Central memory CD8-positive, alpha-beta T cell (primary cell): ENCODE measurements around the gene TXNDC8.
"Not testable (repeated sequence)": the region's sequence is repeated elsewhere in the genome, so short reads cannot be mapped to it uniquely, and the experiment has no call there.

Source experiments
- ATAC-seq: fragments of 150-1000 bp; cut with Tn5 transposase; replicated peaks from 2 replicates; pipeline ENCODE4 v1.10.0; 2022; ENCODE audit warnings: mild to moderate bottlenecking, moderate FRiP score, moderate number of reproducible peaks; ENCODE audit not compliant: poor library complexity, severe bottlenecking; ENCODE audit errors: extremely low read depth
- DNase-seq, 2 donors: peaks; one replicate each; pipeline ENCODE4 v3.0.0; 2021; ENCODE audit warnings: low spot score in 2 of 2
- H3K27ac Mint-ChIP-seq: one replicate; pipeline ENCODE4 v1.8.0; 2022; ENCODE audit warnings: low read depth, mild to moderate bottlenecking, moderate library complexity, mixed read lengths
- H3K27me3 Mint-ChIP-seq: one replicate; pipeline ENCODE4 v1.8.0; 2022; ENCODE audit warnings: mixed read lengths
- H3K36me3 Mint-ChIP-seq: one replicate; pipeline ENCODE4 v1.8.0; 2022; ENCODE audit warnings: mild to moderate bottlenecking, moderate library complexity, mixed read lengths; ENCODE audit not compliant: insufficient read depth
- H3K4me1 Mint-ChIP-seq: one replicate; pipeline ENCODE4 v1.8.0; 2022; ENCODE audit warnings: mixed read lengths
- H3K4me3 Mint-ChIP-seq: one replicate; pipeline ENCODE4 v1.8.0; 2022; ENCODE audit warnings: mild to moderate bottlenecking, moderate library complexity, mixed read lengths
- H3K9me3 Mint-ChIP-seq: one replicate; pipeline ENCODE4 v1.8.0; 2022; ENCODE audit warnings: mixed read lengths

TXNDC8 gene

GRCh38 chr9:110337727-110338126, at the start of gene TXNDC8:
Gene TXNDC8, minus strand, starts transcription at chr9:110337863.
- peaks cover 18% of the 10 kb centered on the region for H3K27me3 Mint-ChIP-seq
- ATAC-seq (no peak), DNase-seq (no peak)
- no peak within 1 kb of the TSS for H3K4me3 Mint-ChIP-seq
- no peaks in the 10 kb centered on the region for H3K4me1 Mint-ChIP-seq
- no peak within 1 kb of the TSS for H3K27ac Mint-ChIP-seq
- no peaks in the 10 kb centered on the region for H3K9me3 Mint-ChIP-seq
- H3K36me3 Mint-ChIP-seq, result peaks cover 4% of the 10 kb centered on the region

DNA sequence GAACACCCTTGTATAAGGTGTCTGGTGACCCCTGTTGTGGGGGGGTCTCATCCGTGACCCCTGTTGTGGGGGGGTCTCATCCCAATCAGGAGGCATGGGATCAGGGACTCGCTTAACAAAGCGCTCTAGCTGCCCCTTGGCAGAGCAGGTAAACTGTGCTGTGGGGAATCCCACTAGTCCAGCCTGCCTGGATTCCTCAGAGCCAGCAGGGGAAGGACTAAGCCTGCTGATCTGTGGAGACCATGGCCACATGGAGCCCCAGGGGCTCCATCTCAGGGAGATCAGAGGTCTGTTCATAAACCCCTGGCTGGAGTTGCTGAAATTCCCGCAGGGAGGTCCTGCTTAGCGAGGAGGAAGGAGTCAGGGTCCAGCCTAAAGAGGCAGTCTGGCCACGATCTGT, 45.8 kb upstream of the TXNDC8 start:
- ATAC-seq (no peak), DNase-seq (no peak)
- no peak overlapping the region for H3K27ac Mint-ChIP-seq
- no peaks in the 10 kb centered on the region for H3K4me1 Mint-ChIP-seq
- no peaks in the 10 kb centered on the region for H3K27me3 Mint-ChIP-seq
- H3K9me3 Mint-ChIP-seq, result no peaks in the 10 kb centered on the region
- no peaks in the 10 kb centered on the region for H3K36me3 Mint-ChIP-seq
- H3K4me3 Mint-ChIP-seq, result no peak overlapping the region

- H3K27ac Mint-ChIP-seq, result no peak overlapping the region
- no peak for ATAC-seq
- peaks cover 5% of the 10 kb centered on the region for H3K9me3 Mint-ChIP-seq
- DNase-seq, result no peak
- no peaks in the 10 kb centered on the region for H3K4me1 Mint-ChIP-seq
- no peak overlapping the region for H3K4me3 Mint-ChIP-seq
- H3K36me3 Mint-ChIP-seq, result no peaks in the 10 kb centered on the region
- no peaks in the 10 kb centered on the region for H3K27me3 Mint-ChIP-seq
Observed at GRCh38 chr9:110382731-110383130, 45.1 kb upstream of the TXNDC8 start.

DNA sequence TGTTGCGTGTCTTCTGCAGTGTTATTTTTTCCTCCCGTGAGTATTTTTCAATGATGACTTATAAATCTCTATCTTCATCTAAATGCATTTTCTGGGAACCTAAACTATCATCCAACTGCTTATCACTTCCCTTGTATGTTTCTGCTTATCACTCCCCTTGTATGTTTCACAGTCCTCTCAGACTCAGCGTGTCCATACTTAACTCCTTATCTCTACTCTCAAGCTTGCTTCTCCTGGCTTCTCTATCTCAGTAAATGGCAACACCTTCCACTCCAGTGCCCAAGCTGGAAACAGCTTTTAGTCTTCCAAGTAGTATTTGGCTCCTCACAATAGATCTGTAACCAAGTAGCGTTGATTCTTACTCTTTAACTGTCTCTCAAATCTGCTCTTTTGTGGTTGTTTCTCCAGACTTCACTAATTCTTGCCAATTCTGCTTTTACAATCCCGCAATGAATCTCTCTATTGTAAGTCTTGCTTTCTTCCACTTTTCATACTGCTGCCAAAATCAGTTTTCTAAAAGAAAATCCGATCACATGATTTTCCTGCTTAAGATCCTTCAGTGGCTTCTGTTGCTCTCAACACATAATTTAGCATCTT, 33.8 kb upstream of the TXNDC8 start:
- Mint-ChIP-seq H3K27me3 (no peaks in the 10 kb centered on the region), H3K4me3 (no peak overlapping the region), H3K4me1 (no peaks in the 10 kb centered on the region), H3K36me3 (no peaks in the 10 kb centered on the region), H3K27ac (no peak overlapping the region), H3K9me3 (no peaks in the 10 kb centered on the region)
- DNase-seq (no peak), ATAC-seq (no peak)

DNA sequence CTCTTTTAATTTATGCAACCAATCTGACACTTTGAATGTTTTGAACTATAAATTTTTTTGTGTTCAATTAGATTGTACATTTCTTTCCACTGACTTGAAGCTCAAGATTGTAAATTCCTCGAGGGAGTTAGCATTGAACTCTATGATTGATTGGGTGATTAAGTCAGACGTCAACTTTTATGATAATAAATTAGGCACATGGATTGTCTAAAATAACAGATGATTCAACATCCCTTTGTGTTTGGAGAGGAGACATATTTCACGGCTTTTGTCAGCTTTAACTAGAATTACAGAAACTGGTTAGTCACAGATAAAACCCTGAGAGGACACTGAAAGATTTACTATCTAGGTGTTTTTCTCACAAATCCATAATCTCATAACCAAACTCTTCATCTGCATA, 32.7 kb upstream of the TXNDC8 start:
- H3K36me3 Mint-ChIP-seq, result no peaks in the 10 kb centered on the region
- ATAC-seq (no peak), DNase-seq (no peak)
- H3K4me1 Mint-ChIP-seq, result no peaks in the 10 kb centered on the region
- H3K27me3 Mint-ChIP-seq, result no peaks in the 10 kb centered on the region
- H3K27ac Mint-ChIP-seq, result no peak overlapping the region
- no peaks in the 10 kb centered on the region for H3K9me3 Mint-ChIP-seq
- no peak overlapping the region for H3K4me3 Mint-ChIP-seq

GRCh38 chr9:110364451-110364850, 26.8 kb upstream of the TXNDC8 start:
- no peaks in the 10 kb centered on the region for H3K4me1 Mint-ChIP-seq
- no peaks in the 10 kb centered on the region for H3K36me3 Mint-ChIP-seq
- no peak for DNase-seq
- no peak for ATAC-seq
- no peak overlapping the region for H3K27ac Mint-ChIP-seq
- no peaks in the 10 kb centered on the region for H3K27me3 Mint-ChIP-seq
- H3K9me3 Mint-ChIP-seq, result no peaks in the 10 kb centered on the region
- H3K4me3 Mint-ChIP-seq, result no peak overlapping the region

GRCh38 chr9:110358992-110359391, 21.3 kb upstream of the TXNDC8 start:
- not testable (repeated sequence) for ATAC-seq, H3K4me1 Mint-ChIP-seq, DNase-seq, H3K9me3 Mint-ChIP-seq, H3K27ac Mint-ChIP-seq, H3K36me3 Mint-ChIP-seq, H3K4me3 Mint-ChIP-seq, H3K27me3 Mint-ChIP-seq

- no peaks in the 10 kb centered on the region for H3K9me3 Mint-ChIP-seq
Observed at GRCh38 chr9:110357505-110357904, 19.8 kb upstream of the TXNDC8 start.

DNA sequence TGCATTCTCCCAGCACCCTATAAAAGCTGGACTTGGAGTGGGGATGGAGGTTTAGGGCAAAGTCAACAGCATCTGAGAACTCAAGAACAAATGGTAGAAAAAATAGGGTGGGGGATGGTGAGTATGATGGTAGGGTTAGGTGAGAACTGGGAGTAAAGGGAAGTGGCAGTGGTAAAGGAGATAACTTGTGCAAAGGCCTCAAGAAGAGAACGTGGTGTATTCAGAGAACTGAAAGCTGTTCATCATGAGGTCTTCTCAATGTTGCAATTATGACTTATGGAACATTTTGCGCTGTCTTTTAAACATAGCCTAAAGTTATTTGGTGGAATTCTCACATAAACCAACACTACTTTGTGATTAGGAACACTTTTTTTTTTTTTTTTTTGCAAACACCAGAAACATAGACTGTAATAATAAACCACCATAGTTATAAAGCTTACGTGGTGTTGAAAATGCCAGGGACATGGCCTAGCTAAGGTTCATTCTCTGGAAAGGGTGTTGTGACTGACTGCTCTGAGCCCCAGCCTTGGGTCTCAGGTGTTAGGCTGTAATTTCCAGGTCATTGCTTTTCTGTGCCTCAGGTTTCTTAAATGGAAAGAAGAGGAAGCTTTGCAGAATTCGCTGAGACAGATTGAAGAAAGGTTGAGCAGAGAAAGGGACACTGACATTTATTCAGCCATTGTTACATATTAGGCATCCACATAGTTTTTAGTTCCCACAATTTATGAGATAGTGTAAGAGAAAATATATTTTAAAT, 19.2 kb upstream of the TXNDC8 start:
- DNase-seq (no peak), ATAC-seq (no peak)
- Mint-ChIP-seq H3K27ac (no peak overlapping the region), H3K9me3 (no peaks in the 10 kb centered on the region), H3K27me3 (no peaks in the 10 kb centered on the region), H3K4me3 (no peak overlapping the region), H3K4me1 (no peaks in the 10 kb centered on the region), H3K36me3 (no peaks in the 10 kb centered on the region)

More at GRCh38 chr9:110357505-110357904, 19.8 kb upstream of the TXNDC8 start:
- ATAC-seq, result no peak
- H3K27me3 Mint-ChIP-seq, result no peaks in the 10 kb centered on the region
- no peak for DNase-seq
- no peak overlapping the region for H3K27ac Mint-ChIP-seq
- no peaks in the 10 kb centered on the region for H3K4me1 Mint-ChIP-seq
- H3K36me3 Mint-ChIP-seq, result no peaks in the 10 kb centered on the region
- H3K4me3 Mint-ChIP-seq, result no peak overlapping the region

DNA sequence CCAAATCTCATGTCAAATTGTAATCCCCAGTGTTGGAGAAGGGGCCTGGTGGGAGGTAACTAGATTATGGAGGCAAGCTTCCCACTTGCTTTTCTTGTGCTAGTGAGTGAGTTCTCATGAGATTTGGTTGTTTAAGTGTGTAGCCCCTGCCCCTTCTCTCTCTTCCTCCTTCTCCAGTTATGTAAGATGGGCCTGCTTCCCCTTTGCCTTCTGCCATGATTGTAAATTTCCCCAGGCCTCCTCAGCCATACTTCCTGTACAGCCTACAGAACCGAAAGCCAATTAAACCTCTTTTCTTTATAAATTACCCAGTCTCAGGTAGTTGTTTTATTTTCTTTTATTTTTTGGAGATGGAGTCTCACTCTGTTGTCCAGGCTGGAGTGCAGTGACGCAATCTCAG, 18.2 kb upstream of the TXNDC8 start:
- DNase-seq (no peak), ATAC-seq (no peak)
- H3K4me3 Mint-ChIP-seq, result no peak overlapping the region
- no peaks in the 10 kb centered on the region for H3K9me3 Mint-ChIP-seq
- no peaks in the 10 kb centered on the region for H3K36me3 Mint-ChIP-seq
- no peaks in the 10 kb centered on the region for H3K4me1 Mint-ChIP-seq
- no peak overlapping the region for H3K27ac Mint-ChIP-seq
- no peaks in the 10 kb centered on the region for H3K27me3 Mint-ChIP-seq

DNA sequence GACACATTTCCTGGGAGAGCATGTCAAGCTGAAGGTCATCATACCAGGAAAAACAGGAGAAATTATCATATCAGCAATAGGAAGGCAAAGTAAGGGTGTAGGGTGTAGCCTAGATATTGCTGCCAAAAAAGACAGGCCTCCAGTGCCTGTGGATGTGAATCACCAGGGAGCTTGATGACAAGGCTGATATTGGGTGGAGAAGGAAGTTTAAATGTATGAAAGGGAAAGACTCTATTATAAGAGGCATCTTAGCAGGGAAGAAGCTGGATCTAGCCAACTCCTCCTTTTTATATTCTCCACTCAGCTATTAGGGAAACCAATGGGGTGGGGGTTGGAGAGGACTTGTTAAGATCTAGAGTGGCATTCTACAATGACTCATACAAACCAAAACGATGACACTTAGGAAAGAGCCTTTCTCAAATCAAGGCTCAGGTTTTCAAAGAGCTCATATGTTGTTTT, 13.4 kb upstream of the TXNDC8 start:
- ATAC-seq, result no peak
- H3K9me3 Mint-ChIP-seq, result peaks cover 5% of the 10 kb centered on the region
- no peak for DNase-seq
- H3K27me3 Mint-ChIP-seq, result no peaks in the 10 kb centered on the region
- H3K27ac Mint-ChIP-seq, result no peak overlapping the region
- H3K4me1 Mint-ChIP-seq, result no peaks in the 10 kb centered on the region
- no peak overlapping the region for H3K4me3 Mint-ChIP-seq
- H3K36me3 Mint-ChIP-seq, result no peaks in the 10 kb centered on the region

DNA sequence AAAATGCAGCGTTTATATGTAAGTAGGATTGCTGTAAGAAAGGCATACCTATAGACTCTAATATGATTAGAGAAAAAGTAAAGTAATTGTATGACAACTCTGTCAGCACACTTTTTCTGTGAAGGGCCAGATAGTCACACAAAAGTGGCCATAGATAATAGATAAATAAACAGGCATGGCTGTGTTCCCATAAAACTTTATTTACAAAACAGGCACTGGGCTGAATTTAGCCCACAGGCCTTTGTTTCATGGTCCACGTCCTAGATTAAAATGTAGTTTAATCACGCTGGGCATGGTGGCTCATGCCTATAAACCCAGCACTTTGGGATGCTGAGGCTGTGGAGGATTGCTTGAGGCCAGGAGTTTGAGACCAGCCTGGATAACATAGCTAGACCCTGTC, 8.7 kb upstream of the TXNDC8 start:
- H3K27ac Mint-ChIP-seq, result no peak overlapping the region
- no peak for ATAC-seq
- no peak overlapping the region for H3K4me3 Mint-ChIP-seq

GRCh38 chr9:110344821-110345220, 7.2 kb upstream of the TXNDC8 start:
- DNase-seq, result no peak
- no peak for ATAC-seq
- H3K4me3 Mint-ChIP-seq, result no peak overlapping the region

More for the DNA sequence above, 8.7 kb upstream of the TXNDC8 start:
- DNase-seq, result no peak
- H3K36me3 Mint-ChIP-seq, result no peaks in the 10 kb centered on the region
- no peaks in the 10 kb centered on the region for H3K27me3 Mint-ChIP-seq
- H3K9me3 Mint-ChIP-seq, result peaks cover 5% of the 10 kb centered on the region
- H3K4me1 Mint-ChIP-seq, result no peaks in the 10 kb centered on the region

More at GRCh38 chr9:110344821-110345220, 7.2 kb upstream of the TXNDC8 start:
- Mint-ChIP-seq H3K36me3 (no peaks in the 10 kb centered on the region), H3K27ac (no peak overlapping the region), H3K27me3 (no peaks in the 10 kb centered on the region), H3K9me3 (peaks cover 4% of the 10 kb centered on the region), H3K4me1 (no peaks in the 10 kb centered on the region)
